Measurements from ENCODE around the gene ZFAND3.

DNA sequence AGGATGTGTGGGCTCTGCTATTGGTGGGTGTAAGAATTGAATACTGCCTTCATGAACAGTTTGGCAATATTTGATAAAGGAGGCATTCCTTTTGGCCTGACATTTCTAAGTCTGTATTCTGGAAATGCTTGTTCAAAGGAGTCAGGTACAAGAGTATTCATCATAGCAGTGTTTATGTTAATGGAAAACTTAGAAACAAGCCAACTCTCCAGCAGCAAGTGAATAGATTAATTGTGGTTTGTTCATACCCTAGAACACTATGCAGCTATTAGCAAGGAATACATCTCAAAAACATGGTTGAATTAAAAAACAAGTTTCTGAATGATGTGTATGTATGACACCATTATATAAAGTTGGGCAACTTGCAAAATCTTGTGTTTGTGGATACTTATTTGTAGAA, 195.8 kb downstream of the ZFAND3 start:
- TF ChIP-seq, protein P1, sequence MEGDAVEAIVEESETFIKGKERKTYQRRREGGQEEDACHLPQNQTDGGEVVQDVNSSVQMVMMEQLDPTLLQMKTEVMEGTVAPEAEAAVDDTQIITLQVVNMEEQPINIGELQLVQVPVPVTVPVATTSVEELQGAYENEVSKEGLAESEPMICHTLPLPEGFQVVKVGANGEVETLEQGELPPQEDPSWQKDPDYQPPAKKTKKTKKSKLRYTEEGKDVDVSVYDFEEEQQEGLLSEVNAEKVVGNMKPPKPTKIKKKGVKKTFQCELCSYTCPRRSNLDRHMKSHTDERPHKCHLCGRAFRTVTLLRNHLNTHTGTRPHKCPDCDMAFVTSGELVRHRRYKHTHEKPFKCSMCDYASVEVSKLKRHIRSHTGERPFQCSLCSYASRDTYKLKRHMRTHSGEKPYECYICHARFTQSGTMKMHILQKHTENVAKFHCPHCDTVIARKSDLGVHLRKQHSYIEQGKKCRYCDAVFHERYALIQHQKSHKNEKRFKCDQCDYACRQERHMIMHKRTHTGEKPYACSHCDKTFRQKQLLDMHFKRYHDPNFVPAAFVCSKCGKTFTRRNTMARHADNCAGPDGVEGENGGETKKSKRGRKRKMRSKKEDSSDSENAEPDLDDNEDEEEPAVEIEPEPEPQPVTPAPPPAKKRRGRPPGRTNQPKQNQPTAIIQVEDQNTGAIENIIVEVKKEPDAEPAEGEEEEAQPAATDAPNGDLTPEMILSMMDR (conservative IDR thresholded peaks at IDR 0.05; ENCODE audit: low read depth, low read length): no peak
- TF ChIP-seq, protein P2, sequence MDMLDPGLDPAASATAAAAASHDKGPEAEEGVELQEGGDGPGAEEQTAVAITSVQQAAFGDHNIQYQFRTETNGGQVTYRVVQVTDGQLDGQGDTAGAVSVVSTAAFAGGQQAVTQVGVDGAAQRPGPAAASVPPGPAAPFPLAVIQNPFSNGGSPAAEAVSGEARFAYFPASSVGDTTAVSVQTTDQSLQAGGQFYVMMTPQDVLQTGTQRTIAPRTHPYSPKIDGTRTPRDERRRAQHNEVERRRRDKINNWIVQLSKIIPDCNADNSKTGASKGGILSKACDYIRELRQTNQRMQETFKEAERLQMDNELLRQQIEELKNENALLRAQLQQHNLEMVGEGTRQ (IDR thresholded peaks at IDR 0.05; ENCODE audit: low read depth, low read length): no peak
- TF ChIP-seq POLR2A (IDR thresholded peaks at IDR 0.05; ENCODE audit: low read depth, low read length): no peak

Measured in IMR-90 (cell line).